Activated CD4-positive, CD25-positive, alpha-beta regulatory T cell treated with anti-CD3 and anti-CD28 coated beads, Interleukin-2, amount 50 U/mL, for 24 hours (primary cell): ENCODE measurements around the gene CA6.
"Not testable (repeated sequence)": the region's sequence is repeated elsewhere in the genome, so short reads cannot be mapped to it uniquely, and the experiment has no call there.

Experiments
- ATAC-seq, 2 donors: fragments of 150-1000 bp; cut with Tn5 transposase; one replicate each; pipeline ENCODE4 v1.10.0; 2021; ENCODE audit warnings: mild to moderate bottlenecking in 1 of 2, moderate library complexity in 1 of 2

The CA6 gene

GRCh38 chr1:8970870-8971337 lies 25.2 kb downstream of the CA6 start:
- ATAC-seq: peak; percentile 84 to 85

GRCh38 chr1:8974551-8974950 lies 28.9 kb downstream of the CA6 start:
- ATAC-seq: no peak

- no peak for ATAC-seq
Measured at GRCh38 chr1:8976338-8976737, 30.7 kb downstream of the CA6 start.

- ATAC-seq: no peak
Measured at GRCh38 chr1:8976896-8977450, 31.3 kb downstream of the CA6 start.

- ATAC-seq: no peak
Measured at GRCh38 chr1:8980656-8981055, 35.0 kb downstream of the CA6 start.

- no peak for ATAC-seq
Measured at GRCh38 chr1:8981169-8981568, 35.5 kb downstream of the CA6 start.

- ATAC-seq: no peak
Measured at GRCh38 chr1:8984203-8984602, 38.5 kb downstream of the CA6 start.

GRCh38 chr1:8984990-8985389 lies 39.3 kb downstream of the CA6 start:
- no peak for ATAC-seq

GRCh38 chr1:8985915-8986813 lies 40.5 kb downstream of the CA6 start:
- no peak for ATAC-seq

GRCh38 chr1:8986814-8987190 lies 41.1 kb downstream of the CA6 start:
- no peak for ATAC-seq

- peak; percentile 63 to 71 for ATAC-seq
Measured at GRCh38 chr1:8987881-8988617, 42.4 kb downstream of the CA6 start.

- ATAC-seq: no peak
Measured at GRCh38 chr1:8988618-8988967, 42.9 kb downstream of the CA6 start.

GRCh38 chr1:8989061-8989460 lies 43.4 kb downstream of the CA6 start:
- no peak for ATAC-seq

- no peak for ATAC-seq
Measured at GRCh38 chr1:8989821-8990220, 44.2 kb downstream of the CA6 start.

- no peak for ATAC-seq
Measured at GRCh38 chr1:8992936-8993687, 47.4 kb downstream of the CA6 start.

- not testable (repeated sequence) for ATAC-seq
Measured at GRCh38 chr1:8993962-8994675, 48.5 kb downstream of the CA6 start.

- ATAC-seq: not testable (repeated sequence)
Measured at GRCh38 chr1:9001534-9002214, 56.0 kb downstream of the CA6 start.

- not testable (repeated sequence) for ATAC-seq
Measured at GRCh38 chr1:9002215-9002560, 56.5 kb downstream of the CA6 start.

GRCh38 chr1:9004031-9004699 lies 58.5 kb downstream of the CA6 start:
- no peak for ATAC-seq

- peak; percentile 75 to 81 for ATAC-seq
Measured at GRCh38 chr1:9004700-9005394, 59.2 kb downstream of the CA6 start.

GRCh38 chr1:9005395-9005708 lies 59.7 kb downstream of the CA6 start:
- no peak for ATAC-seq
